HEK293 (cell line): ENCODE data around the gene BAHD1.
A peak's percentile ranks its signal among the peaks of the same experiment; 100 is the strongest.

Experiments
- HOXD13 ChIP-seq: sonication (generic); formaldehyde crosslinking; IDR thresholded peaks from 2 replicates; pipeline ENCODE4 v1.8.0; 2022; ENCODE audit warnings: missing genetic modification reagents, borderline replicate concordance
- MZF1 ChIP-seq: fragments of 450-650 bp; formaldehyde crosslinking; IDR thresholded peaks from 2 replicates; pipeline ENCODE4 v1.5.1; 2017; ENCODE audit warnings: missing biosample characterization, missing genetic modification characterization, borderline replicate concordance
- TRIM28 ChIP-seq: IDR thresholded peaks from 2 replicates; pipeline ENCODE4 v1.6.1; 2011; ENCODE audit warnings: low read length, control low read depth, borderline replicate concordance
- YY2 ChIP-seq: fragments of 450-650 bp; formaldehyde crosslinking; IDR thresholded peaks from 2 replicates; pipeline ENCODE4 v1.5.1; 2016; ENCODE audit warnings: missing biosample characterization, missing genetic modification characterization
- ZBTB1 ChIP-seq: fragments of 450-650 bp; formaldehyde crosslinking; IDR thresholded peaks from 2 replicates; pipeline ENCODE4 v1.5.1; 2016; ENCODE audit warnings: missing biosample characterization, missing genetic modification characterization
- ZNF133 ChIP-seq: fragments of 450-650 bp; formaldehyde crosslinking; IDR thresholded peaks from 2 replicates; pipeline ENCODE4 v1.5.1; 2016; ENCODE audit warnings: missing biosample characterization, missing genetic modification characterization
- ZNF16 ChIP-seq: fragments of 450-650 bp; formaldehyde crosslinking; IDR thresholded peaks from 2 replicates; pipeline ENCODE4 v1.5.1; 2016; ENCODE audit warnings: low read depth, missing biosample characterization, missing genetic modification characterization
- ZNF202 ChIP-seq: fragments of 450-650 bp; formaldehyde crosslinking; IDR thresholded peaks from 2 replicates; pipeline ENCODE4 v1.5.1; 2016; ENCODE audit warnings: missing biosample characterization, missing genetic modification characterization, borderline replicate concordance
- ZNF292 ChIP-seq: fragments of 450-650 bp; formaldehyde crosslinking; IDR thresholded peaks from 2 replicates; pipeline ENCODE4 v1.5.1; 2016; ENCODE audit warnings: low read depth, missing biosample characterization, missing genetic modification characterization, borderline replicate concordance
- ZNF324 ChIP-seq: fragments of 450-650 bp; formaldehyde crosslinking; IDR thresholded peaks from 2 replicates; pipeline ENCODE4 v1.5.1; 2016; ENCODE audit warnings: missing biosample characterization, missing genetic modification characterization
- ZNF529 ChIP-seq: fragments of 450-650 bp; formaldehyde crosslinking; IDR thresholded peaks from 2 replicates; pipeline ENCODE4 v1.5.1; 2017; ENCODE audit warnings: missing genetic modification characterization, missing biosample characterization; ENCODE audit not compliant: insufficient replicate concordance
- ZNF623 ChIP-seq: fragments of 450-650 bp; formaldehyde crosslinking; IDR thresholded peaks from 2 replicates; pipeline ENCODE4 v1.5.1; 2016; ENCODE audit warnings: missing biosample characterization, missing genetic modification characterization
- ZNF707 ChIP-seq: fragments of 450-650 bp; formaldehyde crosslinking; IDR thresholded peaks from 2 replicates; pipeline ENCODE4 v1.5.1; 2016; ENCODE audit warnings: missing biosample characterization, missing genetic modification characterization
- ZNF776 ChIP-seq: fragments of 450-650 bp; formaldehyde crosslinking; IDR thresholded peaks from 2 replicates; pipeline ENCODE4 v1.5.0; 2017; ENCODE audit warnings: missing biosample characterization, missing genetic modification characterization, borderline replicate concordance
- ZNF837 ChIP-seq: fragments of 450-650 bp; formaldehyde crosslinking; IDR thresholded peaks from 2 replicates; pipeline ENCODE4 v1.5.1; 2016; ENCODE audit warnings: missing biosample characterization, missing genetic modification characterization
- TF ChIP-seq, protein P1 (sequence below): fragments of 450-650 bp; formaldehyde crosslinking; IDR thresholded peaks from 2 replicates; pipeline ENCODE4 v1.5.1; 2016; ENCODE audit warnings: missing biosample characterization, missing genetic modification characterization
- TF ChIP-seq, protein P2 (sequence below): fragments of 450-650 bp; formaldehyde crosslinking; IDR thresholded peaks from 2 replicates; pipeline ENCODE4 v1.5.1; 2016; ENCODE audit warnings: missing biosample characterization, missing genetic modification characterization
- TF ChIP-seq, protein P3 (sequence below): fragments of 450-650 bp; formaldehyde crosslinking; IDR thresholded peaks from 2 replicates; pipeline ENCODE4 v1.5.1; 2016; ENCODE audit warnings: missing biosample characterization, missing genetic modification characterization
- TF ChIP-seq, protein P4 (sequence below): fragments of 450-650 bp; formaldehyde crosslinking; IDR thresholded peaks from 2 replicates; pipeline ENCODE4 v1.5.1; 2017; ENCODE audit warnings: missing biosample characterization, mild to moderate bottlenecking, missing genetic modification characterization, moderate library complexity
- TF ChIP-seq, protein P5 (sequence below): fragments of 450-650 bp; formaldehyde crosslinking; IDR thresholded peaks from 2 replicates; pipeline ENCODE4 v1.5.1; 2016; ENCODE audit warnings: missing biosample characterization, missing genetic modification characterization
- TF ChIP-seq, protein P6 (sequence below): fragments of 450-650 bp; formaldehyde crosslinking; IDR thresholded peaks from 2 replicates; pipeline ENCODE4 v1.5.1; 2016; ENCODE audit warnings: missing biosample characterization, missing genetic modification characterization
- TF ChIP-seq, protein P7 (sequence below): fragments of 450-650 bp; formaldehyde crosslinking; IDR thresholded peaks from 2 replicates; pipeline ENCODE4 v1.5.1; 2016; ENCODE audit warnings: missing biosample characterization, missing genetic modification characterization, borderline replicate concordance
- TF ChIP-seq, protein P8 (sequence below): fragments of 450-650 bp; formaldehyde crosslinking; conservative IDR thresholded peaks from 2 replicates; pipeline ENCODE4 v1.5.1; 2016; ENCODE audit warnings: low read depth, missing biosample characterization, missing genetic modification characterization

The BAHD1 gene

DNA sequence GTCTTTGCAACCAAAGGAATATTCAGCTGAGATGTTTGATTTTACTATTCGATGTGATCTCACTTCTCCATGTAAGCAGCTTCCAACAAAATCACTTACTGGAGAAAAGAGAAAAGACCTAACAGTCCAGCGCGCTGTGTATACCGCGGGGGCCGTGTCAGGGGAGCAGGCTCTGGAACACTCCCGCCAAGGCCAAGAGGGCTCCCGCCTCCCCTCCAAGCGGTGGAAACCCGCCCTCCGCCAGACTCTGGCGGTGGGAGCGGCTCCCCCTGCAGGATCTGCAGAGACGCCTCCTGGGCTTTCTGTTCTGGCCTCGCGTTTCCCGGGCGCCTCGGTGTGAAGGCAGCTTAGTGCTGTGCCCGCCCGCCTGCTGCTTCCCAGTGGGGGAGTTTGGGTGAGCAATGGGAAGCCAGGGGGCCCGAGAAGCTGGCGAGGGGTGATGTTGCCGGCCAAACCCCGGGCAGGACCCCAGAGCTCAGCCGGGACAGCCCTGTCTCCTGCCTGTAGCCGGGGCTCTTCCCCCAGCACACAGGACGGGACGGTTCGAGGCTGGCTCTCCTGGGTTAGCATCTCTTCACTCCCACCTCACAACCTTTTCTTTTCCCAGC lies 66.3 kb downstream of the BAHD1 start (continued):
- TF ChIP-seq, protein P1, sequence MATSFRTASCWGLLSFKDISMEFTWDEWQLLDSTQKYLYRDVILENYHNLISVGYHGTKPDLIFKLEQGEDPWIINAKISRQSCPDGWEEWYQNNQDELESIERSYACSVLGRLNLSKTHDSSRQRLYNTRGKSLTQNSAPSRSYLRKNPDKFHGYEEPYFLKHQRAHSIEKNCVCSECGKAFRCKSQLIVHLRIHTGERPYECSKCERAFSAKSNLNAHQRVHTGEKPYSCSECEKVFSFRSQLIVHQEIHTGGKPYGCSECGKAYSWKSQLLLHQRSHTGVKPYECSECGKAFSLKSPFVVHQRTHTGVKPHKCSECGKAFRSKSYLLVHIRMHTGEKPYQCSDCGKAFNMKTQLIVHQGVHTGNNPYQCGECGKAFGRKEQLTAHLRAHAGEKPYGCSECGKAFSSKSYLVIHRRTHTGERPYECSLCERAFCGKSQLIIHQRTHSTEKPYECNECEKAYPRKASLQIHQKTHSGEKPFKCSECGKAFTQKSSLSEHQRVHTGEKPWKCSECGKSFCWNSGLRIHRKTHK (tag by site-specific recombination) = no peak
- TF ChIP-seq, protein P2, sequence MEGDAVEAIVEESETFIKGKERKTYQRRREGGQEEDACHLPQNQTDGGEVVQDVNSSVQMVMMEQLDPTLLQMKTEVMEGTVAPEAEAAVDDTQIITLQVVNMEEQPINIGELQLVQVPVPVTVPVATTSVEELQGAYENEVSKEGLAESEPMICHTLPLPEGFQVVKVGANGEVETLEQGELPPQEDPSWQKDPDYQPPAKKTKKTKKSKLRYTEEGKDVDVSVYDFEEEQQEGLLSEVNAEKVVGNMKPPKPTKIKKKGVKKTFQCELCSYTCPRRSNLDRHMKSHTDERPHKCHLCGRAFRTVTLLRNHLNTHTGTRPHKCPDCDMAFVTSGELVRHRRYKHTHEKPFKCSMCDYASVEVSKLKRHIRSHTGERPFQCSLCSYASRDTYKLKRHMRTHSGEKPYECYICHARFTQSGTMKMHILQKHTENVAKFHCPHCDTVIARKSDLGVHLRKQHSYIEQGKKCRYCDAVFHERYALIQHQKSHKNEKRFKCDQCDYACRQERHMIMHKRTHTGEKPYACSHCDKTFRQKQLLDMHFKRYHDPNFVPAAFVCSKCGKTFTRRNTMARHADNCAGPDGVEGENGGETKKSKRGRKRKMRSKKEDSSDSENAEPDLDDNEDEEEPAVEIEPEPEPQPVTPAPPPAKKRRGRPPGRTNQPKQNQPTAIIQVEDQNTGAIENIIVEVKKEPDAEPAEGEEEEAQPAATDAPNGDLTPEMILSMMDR = peak; percentile 73
- TF ChIP-seq ZNF529 (no peak), ZNF16 (tag by site-specific recombination) (no peak), ZBTB1 (tag by site-specific recombination) (no peak), ZNF776 (no peak), ZNF837 (tag by site-specific recombination) (no peak), YY2 (tag by site-specific recombination) (no peak), ZNF133 (no peak), ZNF623 (tag by site-specific recombination) (no peak), HOXD13 (CRISPR knock-in tag) (no peak), MZF1 (tag by site-specific recombination) (no peak), ZNF707 (tag by site-specific recombination) (no peak), ZNF292 (tag by site-specific recombination) (no peak), ZNF324 (tag by site-specific recombination) (no peak), TRIM28 (no peak), ZNF202 (no peak)
- TF ChIP-seq, protein P3, sequence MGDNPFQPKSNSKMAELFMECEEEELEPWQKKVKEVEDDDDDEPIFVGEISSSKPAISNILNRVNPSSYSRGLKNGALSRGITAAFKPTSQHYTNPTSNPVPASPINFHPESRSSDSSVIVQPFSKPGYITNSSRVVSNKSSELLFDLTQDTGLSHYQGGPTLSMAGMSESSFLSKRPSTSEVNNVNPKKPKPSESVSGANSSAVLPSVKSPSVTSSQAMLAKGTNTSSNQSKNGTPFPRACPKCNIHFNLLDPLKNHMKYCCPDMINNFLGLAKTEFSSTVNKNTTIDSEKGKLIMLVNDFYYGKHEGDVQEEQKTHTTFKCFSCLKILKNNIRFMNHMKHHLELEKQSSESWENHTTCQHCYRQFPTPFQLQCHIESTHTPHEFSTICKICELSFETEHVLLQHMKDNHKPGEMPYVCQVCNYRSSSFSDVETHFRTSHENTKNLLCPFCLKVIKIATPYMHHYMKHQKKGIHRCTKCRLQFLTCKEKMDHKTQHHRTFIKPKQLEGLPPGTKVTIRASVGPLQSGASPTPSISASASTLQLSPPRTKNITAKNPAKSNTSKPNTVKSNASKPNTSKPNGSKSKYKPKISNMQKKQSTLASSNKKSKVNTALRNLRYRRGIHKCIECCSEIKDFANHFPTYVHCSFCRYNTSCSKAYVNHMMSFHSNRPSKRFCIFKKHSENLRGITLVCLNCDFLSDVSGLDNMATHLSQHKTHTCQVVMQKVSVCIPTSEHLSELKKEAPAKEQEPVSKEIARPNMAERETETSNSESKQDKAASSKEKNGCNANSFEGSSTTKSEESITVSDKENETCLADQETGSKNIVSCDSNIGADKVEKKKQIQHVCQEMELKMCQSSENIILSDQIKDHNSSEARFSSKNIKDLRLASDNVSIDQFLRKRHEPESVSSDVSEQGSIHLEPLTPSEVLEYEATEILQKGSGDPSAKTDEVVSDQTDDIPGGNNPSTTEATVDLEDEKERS = no peak
- TF ChIP-seq, protein P4, sequence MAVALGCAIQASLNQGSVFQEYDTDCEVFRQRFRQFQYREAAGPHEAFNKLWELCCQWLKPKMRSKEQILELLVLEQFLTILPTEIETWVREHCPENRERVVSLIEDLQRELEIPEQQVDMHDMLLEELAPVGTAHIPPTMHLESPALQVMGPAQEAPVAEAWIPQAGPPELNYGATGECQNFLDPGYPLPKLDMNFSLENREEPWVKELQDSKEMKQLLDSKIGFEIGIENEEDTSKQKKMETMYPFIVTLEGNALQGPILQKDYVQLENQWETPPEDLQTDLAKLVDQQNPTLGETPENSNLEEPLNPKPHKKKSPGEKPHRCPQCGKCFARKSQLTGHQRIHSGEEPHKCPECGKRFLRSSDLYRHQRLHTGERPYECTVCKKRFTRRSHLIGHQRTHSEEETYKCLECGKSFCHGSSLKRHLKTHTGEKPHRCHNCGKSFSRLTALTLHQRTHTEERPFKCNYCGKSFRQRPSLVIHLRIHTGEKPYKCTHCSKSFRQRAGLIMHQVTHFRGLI (tag by site-specific recombination) = no peak
- TF ChIP-seq, protein P5, sequence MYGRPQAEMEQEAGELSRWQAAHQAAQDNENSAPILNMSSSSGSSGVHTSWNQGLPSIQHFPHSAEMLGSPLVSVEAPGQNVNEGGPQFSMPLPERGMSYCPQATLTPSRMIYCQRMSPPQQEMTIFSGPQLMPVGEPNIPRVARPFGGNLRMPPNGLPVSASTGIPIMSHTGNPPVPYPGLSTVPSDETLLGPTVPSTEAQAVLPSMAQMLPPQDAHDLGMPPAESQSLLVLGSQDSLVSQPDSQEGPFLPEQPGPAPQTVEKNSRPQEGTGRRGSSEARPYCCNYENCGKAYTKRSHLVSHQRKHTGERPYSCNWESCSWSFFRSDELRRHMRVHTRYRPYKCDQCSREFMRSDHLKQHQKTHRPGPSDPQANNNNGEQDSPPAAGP (tag by site-specific recombination) = no peak
- TF ChIP-seq, protein P6, sequence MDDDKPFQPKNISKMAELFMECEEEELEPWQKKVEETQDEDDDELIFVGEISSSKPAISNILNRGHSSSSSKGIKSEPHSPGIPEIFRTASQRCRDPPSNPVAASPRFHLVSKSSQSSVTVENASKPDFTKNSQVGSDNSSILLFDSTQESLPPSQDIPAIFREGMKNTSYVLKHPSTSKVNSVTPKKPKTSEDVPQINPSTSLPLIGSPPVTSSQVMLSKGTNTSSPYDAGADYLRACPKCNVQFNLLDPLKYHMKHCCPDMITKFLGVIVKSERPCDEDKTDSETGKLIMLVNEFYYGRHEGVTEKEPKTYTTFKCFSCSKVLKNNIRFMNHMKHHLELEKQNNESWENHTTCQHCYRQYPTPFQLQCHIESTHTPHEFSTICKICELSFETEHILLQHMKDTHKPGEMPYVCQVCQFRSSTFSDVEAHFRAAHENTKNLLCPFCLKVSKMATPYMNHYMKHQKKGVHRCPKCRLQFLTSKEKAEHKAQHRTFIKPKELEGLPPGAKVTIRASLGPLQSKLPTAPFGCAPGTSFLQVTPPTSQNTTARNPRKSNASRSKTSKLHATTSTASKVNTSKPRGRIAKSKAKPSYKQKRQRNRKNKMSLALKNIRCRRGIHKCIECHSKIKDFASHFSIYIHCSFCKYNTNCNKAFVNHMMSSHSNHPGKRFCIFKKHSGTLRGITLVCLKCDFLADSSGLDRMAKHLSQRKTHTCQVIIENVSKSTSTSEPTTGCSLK (tag by site-specific recombination) = no peak
- TF ChIP-seq, protein P7, sequence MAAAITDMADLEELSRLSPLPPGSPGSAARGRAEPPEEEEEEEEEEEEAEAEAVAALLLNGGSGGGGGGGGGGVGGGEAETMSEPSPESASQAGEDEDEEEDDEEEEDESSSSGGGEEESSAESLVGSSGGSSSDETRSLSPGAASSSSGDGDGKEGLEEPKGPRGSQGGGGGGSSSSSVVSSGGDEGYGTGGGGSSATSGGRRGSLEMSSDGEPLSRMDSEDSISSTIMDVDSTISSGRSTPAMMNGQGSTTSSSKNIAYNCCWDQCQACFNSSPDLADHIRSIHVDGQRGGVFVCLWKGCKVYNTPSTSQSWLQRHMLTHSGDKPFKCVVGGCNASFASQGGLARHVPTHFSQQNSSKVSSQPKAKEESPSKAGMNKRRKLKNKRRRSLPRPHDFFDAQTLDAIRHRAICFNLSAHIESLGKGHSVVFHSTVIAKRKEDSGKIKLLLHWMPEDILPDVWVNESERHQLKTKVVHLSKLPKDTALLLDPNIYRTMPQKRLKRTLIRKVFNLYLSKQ (tag by site-specific recombination) = no peak
- TF ChIP-seq, protein P8, sequence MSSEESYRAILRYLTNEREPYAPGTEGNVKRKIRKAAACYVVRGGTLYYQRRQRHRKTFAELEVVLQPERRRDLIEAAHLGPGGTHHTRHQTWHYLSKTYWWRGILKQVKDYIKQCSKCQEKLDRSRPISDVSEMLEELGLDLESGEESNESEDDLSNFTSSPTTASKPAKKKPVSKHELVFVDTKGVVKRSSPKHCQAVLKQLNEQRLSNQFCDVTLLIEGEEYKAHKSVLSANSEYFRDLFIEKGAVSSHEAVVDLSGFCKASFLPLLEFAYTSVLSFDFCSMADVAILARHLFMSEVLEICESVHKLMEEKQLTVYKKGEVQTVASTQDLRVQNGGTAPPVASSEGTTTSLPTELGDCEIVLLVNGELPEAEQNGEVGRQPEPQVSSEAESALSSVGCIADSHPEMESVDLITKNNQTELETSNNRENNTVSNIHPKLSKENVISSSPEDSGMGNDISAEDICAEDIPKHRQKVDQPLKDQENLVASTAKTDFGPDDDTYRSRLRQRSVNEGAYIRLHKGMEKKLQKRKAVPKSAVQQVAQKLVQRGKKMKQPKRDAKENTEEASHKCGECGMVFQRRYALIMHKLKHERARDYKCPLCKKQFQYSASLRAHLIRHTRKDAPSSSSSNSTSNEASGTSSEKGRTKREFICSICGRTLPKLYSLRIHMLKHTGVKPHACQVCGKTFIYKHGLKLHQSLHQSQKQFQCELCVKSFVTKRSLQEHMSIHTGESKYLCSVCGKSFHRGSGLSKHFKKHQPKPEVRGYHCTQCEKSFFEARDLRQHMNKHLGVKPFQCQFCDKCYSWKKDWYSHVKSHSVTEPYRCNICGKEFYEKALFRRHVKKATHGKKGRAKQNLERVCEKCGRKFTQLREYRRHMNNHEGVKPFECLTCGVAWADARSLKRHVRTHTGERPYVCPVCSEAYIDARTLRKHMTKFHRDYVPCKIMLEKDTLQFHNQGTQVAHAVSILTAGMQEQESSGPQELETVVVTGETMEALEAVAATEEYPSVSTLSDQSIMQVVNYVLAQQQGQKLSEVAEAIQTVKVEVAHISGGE (tag by site-specific recombination) = no peak
